Measurements from ENCODE around the gene FIBP. TPM values are rescaled to one million over a fixed set of nuclear protein-coding genes. Genes with fewer than 3 reads are reported as not detected.
A peak's percentile ranks its signal among the peaks of the same experiment; 100 is the strongest.

The FIBP gene
- total and polyA plus RNA-seq, 10 of the 15 experiments (the other 5 are each of a cell fraction or from before 2014, with no cell fraction given) = 65.1 to 182 (median 94.6) TPM

- TF ChIP-seq SIX5 (IDR thresholded peaks at IDR 0.05; ENCODE audit: low read depth, low read length, severe bottlenecking) = no peak
- TF ChIP-seq, protein P1, sequence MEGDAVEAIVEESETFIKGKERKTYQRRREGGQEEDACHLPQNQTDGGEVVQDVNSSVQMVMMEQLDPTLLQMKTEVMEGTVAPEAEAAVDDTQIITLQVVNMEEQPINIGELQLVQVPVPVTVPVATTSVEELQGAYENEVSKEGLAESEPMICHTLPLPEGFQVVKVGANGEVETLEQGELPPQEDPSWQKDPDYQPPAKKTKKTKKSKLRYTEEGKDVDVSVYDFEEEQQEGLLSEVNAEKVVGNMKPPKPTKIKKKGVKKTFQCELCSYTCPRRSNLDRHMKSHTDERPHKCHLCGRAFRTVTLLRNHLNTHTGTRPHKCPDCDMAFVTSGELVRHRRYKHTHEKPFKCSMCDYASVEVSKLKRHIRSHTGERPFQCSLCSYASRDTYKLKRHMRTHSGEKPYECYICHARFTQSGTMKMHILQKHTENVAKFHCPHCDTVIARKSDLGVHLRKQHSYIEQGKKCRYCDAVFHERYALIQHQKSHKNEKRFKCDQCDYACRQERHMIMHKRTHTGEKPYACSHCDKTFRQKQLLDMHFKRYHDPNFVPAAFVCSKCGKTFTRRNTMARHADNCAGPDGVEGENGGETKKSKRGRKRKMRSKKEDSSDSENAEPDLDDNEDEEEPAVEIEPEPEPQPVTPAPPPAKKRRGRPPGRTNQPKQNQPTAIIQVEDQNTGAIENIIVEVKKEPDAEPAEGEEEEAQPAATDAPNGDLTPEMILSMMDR (IDR thresholded peaks at IDR 0.05 in 2 of 3, conservative IDR thresholded peaks at IDR 0.05 in 1 of 3; ENCODE audit: control insufficient read depth in 2 of 3, extremely low read depth in 1 of 3, insufficient read depth in 1 of 3, low read depth in 3 of 3, low read length in 3 of 3) = no peak
- peak; percentile 53 for TF ChIP-seq ZBTB11 (CRISPR knock-in tag; IDR thresholded peaks at IDR 0.05)
- no peak for TF ChIP-seq EP300 (IDR thresholded peaks at IDR 0.05; ENCODE audit: borderline replicate concordance in 1 of 2, control insufficient read depth in 1 of 2, low read depth in 2 of 2, low read length in 2 of 2)
- no peak for TF ChIP-seq ZNF24 (IDR thresholded peaks at IDR 0.05)
- peak; percentile 60; the same call in 1 of the 2 replicates for TF ChIP-seq SPI1 (IDR thresholded peaks at IDR 0.05; ENCODE audit: borderline replicate concordance, insufficient read depth, low read depth, low read length)
- TF ChIP-seq, protein P2, sequence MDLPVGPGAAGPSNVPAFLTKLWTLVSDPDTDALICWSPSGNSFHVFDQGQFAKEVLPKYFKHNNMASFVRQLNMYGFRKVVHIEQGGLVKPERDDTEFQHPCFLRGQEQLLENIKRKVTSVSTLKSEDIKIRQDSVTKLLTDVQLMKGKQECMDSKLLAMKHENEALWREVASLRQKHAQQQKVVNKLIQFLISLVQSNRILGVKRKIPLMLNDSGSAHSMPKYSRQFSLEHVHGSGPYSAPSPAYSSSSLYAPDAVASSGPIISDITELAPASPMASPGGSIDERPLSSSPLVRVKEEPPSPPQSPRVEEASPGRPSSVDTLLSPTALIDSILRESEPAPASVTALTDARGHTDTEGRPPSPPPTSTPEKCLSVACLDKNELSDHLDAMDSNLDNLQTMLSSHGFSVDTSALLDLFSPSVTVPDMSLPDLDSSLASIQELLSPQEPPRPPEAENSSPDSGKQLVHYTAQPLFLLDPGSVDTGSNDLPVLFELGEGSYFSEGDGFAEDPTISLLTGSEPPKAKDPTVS (IDR thresholded peaks at IDR 0.05; ENCODE audit: low read depth, low read length) = no peak
- peak; percentile 46; the same call in 1 of the 2 replicates for TF ChIP-seq NR2F1 (conservative IDR thresholded peaks at IDR 0.05)
- TF ChIP-seq PML (IDR thresholded peaks at IDR 0.05; ENCODE audit: low read length) = no peak
- peak; percentile 47; the same call in 1 of the 2 replicates for TF ChIP-seq ZNF687 (IDR thresholded peaks at IDR 0.05)
- TF ChIP-seq, protein P3, sequence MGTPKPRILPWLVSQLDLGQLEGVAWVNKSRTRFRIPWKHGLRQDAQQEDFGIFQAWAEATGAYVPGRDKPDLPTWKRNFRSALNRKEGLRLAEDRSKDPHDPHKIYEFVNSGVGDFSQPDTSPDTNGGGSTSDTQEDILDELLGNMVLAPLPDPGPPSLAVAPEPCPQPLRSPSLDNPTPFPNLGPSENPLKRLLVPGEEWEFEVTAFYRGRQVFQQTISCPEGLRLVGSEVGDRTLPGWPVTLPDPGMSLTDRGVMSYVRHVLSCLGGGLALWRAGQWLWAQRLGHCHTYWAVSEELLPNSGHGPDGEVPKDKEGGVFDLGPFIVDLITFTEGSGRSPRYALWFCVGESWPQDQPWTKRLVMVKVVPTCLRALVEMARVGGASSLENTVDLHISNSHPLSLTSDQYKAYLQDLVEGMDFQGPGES (IDR thresholded peaks at IDR 0.05) = no peak
- TF ChIP-seq KLF5 (IDR thresholded peaks at IDR 0.05; ENCODE audit: partially characterized antibody) = no peak
- no peak; the same call in 1 of the 2 replicates for TF ChIP-seq CBFB (IDR thresholded peaks at IDR 0.05; ENCODE audit: low read depth)
- no peak for TF ChIP-seq RBBP5 (conservative IDR thresholded peaks at IDR 0.05)
- TF ChIP-seq ZNF622 (IDR thresholded peaks at IDR 0.05) = no peak
- TF ChIP-seq MYC (IDR thresholded peaks at IDR 0.05; ENCODE audit: insufficient read depth, insufficient read length, insufficient replicate concordance, low read length, severe bottlenecking) = no peak
- no peak for TF ChIP-seq POU2F2 (IDR thresholded peaks at IDR 0.05; ENCODE audit: borderline replicate concordance, low read depth, low read length)
These were observed 5.8 kb upstream of the FIBP start (continued) for GRCh38 chr11:65894034-65894591.

Data from GM12878 (cell line).